GM23338 (cell line): Measurements from ENCODE around the gene SLC6A15. TPM values are rescaled to one million over a fixed set of nuclear protein-coding genes. Genes with fewer than 3 reads are reported as not detected.
A peak's percentile ranks its signal among the peaks of the same experiment; 100 is the strongest.

ENCODE experiments used
- ATAC-seq: fragments of 200-7000 bp; cut with Tn5 transposase; 3 replicates; pipeline ENCODE4 v1.9.1; 2020
- DNase-seq: peaks from one replicate; pipeline ENCODE4 v3.0.0-alpha.2; 2015; ENCODE audit warnings: low spot score
- H2AFZ ChIP-seq: fragments of 200-600 bp; sonication (generic); 2 replicates; pipeline ENCODE4 v1.8.0; 2016; ENCODE audit warnings: antibody characterized with exemption, mild to moderate bottlenecking, moderate library complexity
- H3F3A ChIP-seq: fragments of 200-600 bp; sonication (generic); replicated peaks from 2 replicates; pipeline ENCODE4 v1.8.0; 2017; ENCODE audit warnings: antibody characterized with exemption, mixed run types, low read depth
- H3K27ac ChIP-seq: fragments of 200-600 bp; sonication (generic); 2 replicates; pipeline ENCODE4 v1.6.1; 2016; ENCODE audit warnings: low read depth
- H3K27me3 ChIP-seq: fragments of 200-600 bp; sonication (generic); 2 replicates; pipeline ENCODE4 v1.8.0; 2016; ENCODE audit warnings: mild to moderate bottlenecking, mixed run types, moderate library complexity; ENCODE audit not compliant: insufficient read depth
- H3K36me3 ChIP-seq: fragments of 200-600 bp; sonication (generic); 2 replicates; pipeline ENCODE4 v1.8.0; 2016; ENCODE audit warnings: mild to moderate bottlenecking; ENCODE audit not compliant: insufficient read depth
- H3K4me1 ChIP-seq: fragments of 200-600 bp; sonication (generic); 2 replicates; pipeline ENCODE4 v1.8.0; 2016; ENCODE audit warnings: mild to moderate bottlenecking, moderate library complexity; ENCODE audit not compliant: insufficient read depth
- H3K4me2 ChIP-seq: fragments of 200-600 bp; sonication (generic); 2 replicates; pipeline ENCODE4 v1.7.1; 2017; ENCODE audit warnings: mixed run types
- H3K4me3 ChIP-seq: fragments of 200-600 bp; sonication (generic); 2 replicates; pipeline ENCODE4 v1.6.1; 2016; ENCODE audit warnings: mixed run types
- H3K79me2 ChIP-seq: fragments of 200-600 bp; sonication (generic); replicated peaks from 2 replicates; pipeline ENCODE4 v1.8.0; 2017; ENCODE audit warnings: mild to moderate bottlenecking; ENCODE audit not compliant: insufficient read depth
- H3K9me2 ChIP-seq: fragments of 200-600 bp; sonication (generic); 2 replicates; pipeline ENCODE4 v1.8.0; 2017; ENCODE audit not compliant: insufficient read depth
- H4K20me1 ChIP-seq: fragments of 200-600 bp; sonication (generic); replicated peaks from 2 replicates; pipeline ENCODE4 v1.8.0; 2017; ENCODE audit warnings: mild to moderate bottlenecking; ENCODE audit not compliant: insufficient read depth
- H3K27ac Mint-ChIP-seq: 2 replicates; pipeline ENCODE4 v1.8.0; 2020; ENCODE audit warnings: inconsistent platforms, mild to moderate bottlenecking, moderate library complexity, mixed read lengths
- H3K27me3 Mint-ChIP-seq: 3 replicates; pipeline ENCODE4 v1.8.0; 2022; ENCODE audit warnings: low read depth, mild to moderate bottlenecking, moderate library complexity, mixed read lengths, inconsistent platforms; ENCODE audit not compliant: insufficient read depth, poor library complexity
- H3K36me3 Mint-ChIP-seq: 3 replicates; pipeline ENCODE4 v1.8.0; 2021; ENCODE audit warnings: low read depth, mild to moderate bottlenecking, inconsistent platforms, moderate library complexity, mixed read lengths
- H3K4me1 Mint-ChIP-seq: 3 replicates; pipeline ENCODE4 v1.8.0; 2020; ENCODE audit warnings: mild to moderate bottlenecking, inconsistent platforms, mixed read lengths
- H3K4me3 Mint-ChIP-seq: 3 replicates; pipeline ENCODE4 v1.8.0; 2021; ENCODE audit warnings: moderate library complexity, mild to moderate bottlenecking, inconsistent platforms, mixed read lengths
- H3K9me3 Mint-ChIP-seq: 3 replicates; pipeline ENCODE4 v1.8.0; 2020; ENCODE audit warnings: moderate library complexity, mild to moderate bottlenecking, inconsistent platforms, mixed read lengths
- CREB1 ChIP-seq: fragments of 250-450 bp; sonication (Bioruptor Pico); IDR thresholded peaks from 2 replicates; pipeline ENCODE4 v1.5.0; 2020; ENCODE audit warnings: low read depth, mild to moderate bottlenecking, moderate library complexity
- CTCF ChIP-seq, 2 experiments: fragments of 200-600 bp in 1 of 2; sonication (generic) in 1 of 2; conservative IDR thresholded peaks; 2 replicates each; pipeline versions ENCODE4 v1.5.1 to v1.6.1; 2016 to 2017; ENCODE audit warnings: antibody characterized with exemption in 2 of 2, low read depth in 2 of 2, mild to moderate bottlenecking in 2 of 2, moderate library complexity in 1 of 2
- ETS1 ChIP-seq: IDR thresholded peaks from 2 replicates; pipeline ENCODE4 v1.6.1; 2016; ENCODE audit warnings: antibody characterized with exemption
- EZH2 ChIP-seq: fragments of 200-600 bp; sonication (generic); IDR thresholded peaks from one replicate; pipeline ENCODE4 v1.8.0; 2017; ENCODE audit warnings: antibody characterized with exemption, mild to moderate bottlenecking, low read depth; ENCODE audit not compliant: unreplicated experiment
- EZH2phosphoT487 ChIP-seq: fragments of 200-600 bp; sonication (generic); IDR thresholded peaks from one replicate; pipeline ENCODE4 v1.8.1; 2018; ENCODE audit warnings: antibody characterized with exemption; ENCODE audit not compliant: unreplicated experiment
- JUNB ChIP-seq: IDR thresholded peaks from one replicate; pipeline ENCODE4 v1.6.1; 2016; ENCODE audit warnings: antibody characterized with exemption; ENCODE audit not compliant: unreplicated experiment
- NANOG ChIP-seq: IDR thresholded peaks from 2 replicates; pipeline ENCODE4 v1.6.1; 2016; ENCODE audit warnings: antibody characterized with exemption, borderline replicate concordance
- POLR2AphosphoS5 ChIP-seq: IDR thresholded peaks from 2 replicates; pipeline ENCODE4 v1.6.1; 2016; ENCODE audit warnings: antibody characterized with exemption, low read depth
- REST ChIP-seq: IDR thresholded peaks from one replicate; pipeline ENCODE4 v1.6.1; 2018; ENCODE audit warnings: antibody characterized with exemption; ENCODE audit not compliant: unreplicated experiment
- STAT1 ChIP-seq: IDR thresholded peaks from one replicate; pipeline ENCODE4 v1.6.1; 2016; ENCODE audit warnings: antibody characterized with exemption; ENCODE audit not compliant: unreplicated experiment
- ZNF114 ChIP-seq: fragments of 250-450 bp; sonication (Bioruptor Pico); IDR thresholded peaks from 2 replicates; pipeline ENCODE4 v1.5.0; 2020; ENCODE audit warnings: mild to moderate bottlenecking, moderate library complexity
- ZNF331 ChIP-seq: fragments of 250-450 bp; sonication (Bioruptor Pico); IDR thresholded peaks from 2 replicates; pipeline ENCODE4 v1.5.0; 2020; ENCODE audit warnings: low read depth, mild to moderate bottlenecking, moderate library complexity
- polyA plus RNA-seq: library from polyadenylated mRNA; unstranded; fragments of >200 nt; fragmentation: Nextera tagmentation; extraction: Ambion mirVana; gene quantifications from 2 replicates; pipeline ENCODE4 v1.2.1, GENCODE V29; 2016
- total RNA-seq: library from RNA; depleted of rRNA; stranded (reverse); fragments of >200 nt; shearing (Covaris generic); gene quantifications from 2 replicates; pipeline ENCODE4 v1.2.3, GENCODE V29; 2014

The SLC6A15 gene
- total and polyA plus RNA-seq, 2 experiments from 2014 or later, result 12.1 to 27.9 TPM

GRCh38 chr12:84888861-84889260 is 23.7 kb downstream of the SLC6A15 start (continued):
- TF ChIP-seq STAT1 (no peak), NANOG (no peak), REST (no peak), EZH2phosphoT487 (no peak), ZNF331 (no peak), EZH2 (no peak), CTCF (conservative IDR thresholded peaks at IDR 0.05; ENCODE audit: low read depth in 2 of 2) (no peak), POLR2AphosphoS5 (no peak), CREB1 (no peak), ETS1 (no peak)

GRCh38 chr12:84877340-84877739 is 35.3 kb downstream of the SLC6A15 start:
- H3K27me3 Mint-ChIP-seq, result no peaks in the 10 kb centered on the region
- no peaks in the 10 kb centered on the region for H3K27me3 ChIP-seq
- ATAC-seq (peak; percentile 57; the same call in 2 of the 3 replicates), DNase-seq (peak; percentile 16)
- no peaks in the 10 kb centered on the region for H4K20me1 ChIP-seq
- no peaks in the 10 kb centered on the region for H3K9me2 ChIP-seq
- no peak overlapping the region for H3K4me3 Mint-ChIP-seq
- no peaks in the 10 kb centered on the region for H3K9me3 Mint-ChIP-seq
- no peaks in the 10 kb centered on the region for H3K36me3 Mint-ChIP-seq
- H3K4me3 ChIP-seq, result no peak overlapping the region
- no peaks in the 10 kb centered on the region for H3K4me1 Mint-ChIP-seq
- no peaks in the 10 kb centered on the region for H3F3A ChIP-seq
- H3K4me2 ChIP-seq, result no peak overlapping the region
- no peaks in the 10 kb centered on the region for H3K4me1 ChIP-seq
- no peaks in the 10 kb centered on the region for H3K36me3 ChIP-seq
- no peaks in the 10 kb centered on the region for H3K79me2 ChIP-seq
- H2AFZ ChIP-seq, result no peak overlapping the region
- no peak overlapping the region for H3K27ac ChIP-seq
- no peak overlapping the region for H3K27ac Mint-ChIP-seq
- TF ChIP-seq EZH2phosphoT487, result no peak
- TF ChIP-seq ZNF114 (CRISPR knock-in tag), result no peak
- no peak for TF ChIP-seq CREB1
- TF ChIP-seq ETS1, result no peak
- TF ChIP-seq JUNB, result no peak
- no peak for TF ChIP-seq NANOG
- no peak for TF ChIP-seq STAT1
- no peak for TF ChIP-seq ZNF331
- no peak for TF ChIP-seq REST
- TF ChIP-seq POLR2AphosphoS5, result no peak
